ENCODE results near the gene WDR90. TPM values are rescaled to one million over a fixed set of nuclear protein-coding genes. Genes with fewer than 3 reads are reported as not detected.

WDR90 gene
- total and polyA plus RNA-seq, 2 of the 13 experiments (the other 11 are each of a cell fraction or from before 2014, with no cell fraction given) = 14.9 to 28.9 TPM

GRCh38 chr16:678858-679813, 30.0 kb downstream of the WDR90 start (continued):
- TF ChIP-seq YEATS2 (CRISPR knock-in tag; IDR thresholded peaks at IDR 0.05; ENCODE audit: borderline replicate concordance) (no peak), ZNF142 (CRISPR knock-in tag; IDR thresholded peaks at IDR 0.05) (no peak), HOXD1 (CRISPR knock-in tag; IDR thresholded peaks at IDR 0.05) (no peak), ZNF30 (CRISPR knock-in tag; IDR thresholded peaks at IDR 0.05) (no peak), ZNF879 (CRISPR knock-in tag; IDR thresholded peaks at IDR 0.05) (no peak), ZNF333 (CRISPR knock-in tag; IDR thresholded peaks at IDR 0.05; ENCODE audit: borderline replicate concordance) (no peak), KLF11 (CRISPR knock-in tag; IDR thresholded peaks at IDR 0.05) (no peak), ZNF670 (CRISPR knock-in tag; IDR thresholded peaks at IDR 0.05; ENCODE audit: borderline replicate concordance) (no peak), NKX3-1 (CRISPR knock-in tag; IDR thresholded peaks at IDR 0.05) (no peak), MATR3 (CRISPR knock-in tag; IDR thresholded peaks at IDR 0.05) (no peak), ZNF224 (CRISPR knock-in tag; IDR thresholded peaks at IDR 0.05) (peak; percentile 42; the same call in 1 of the 2 replicates), ZNF780A (CRISPR knock-in tag; IDR thresholded peaks at IDR 0.05) (no peak), ZNF770 (CRISPR knock-in tag; IDR thresholded peaks at IDR 0.05) (no peak), NFE2L1 (CRISPR knock-in tag; IDR thresholded peaks at IDR 0.05; ENCODE audit: borderline replicate concordance) (no peak), ZNF282 (IDR thresholded peaks at IDR 0.05; ENCODE audit: partially characterized antibody) (no peak), ZNF275 (CRISPR knock-in tag; IDR thresholded peaks at IDR 0.05; ENCODE audit: borderline replicate concordance) (no peak), MXD1 (CRISPR knock-in tag; IDR thresholded peaks at IDR 0.05) (no peak), ZNF564 (CRISPR knock-in tag; IDR thresholded peaks at IDR 0.05) (no peak), ZNF264 (CRISPR knock-in tag; IDR thresholded peaks at IDR 0.05) (no peak), POLR2AphosphoS5 (IDR thresholded peaks at IDR 0.05; ENCODE audit: low read depth, low read length) (peak; percentile 71)
